ENCODE data around the gene EEF1A1.
"Not testable (repeated sequence)": the region's sequence is repeated elsewhere in the genome, so short reads cannot be mapped to it uniquely, and the experiment has no call there.

The EEF1A1 gene

GRCh38 chr6:73534628-73535027, 13.8 kb upstream of the EEF1A1 start:
- DNase-seq, result no peak

- no peak for DNase-seq
Observed at GRCh38 chr6:73532293-73532692, 11.5 kb upstream of the EEF1A1 start.

GRCh38 chr6:73528897-73529296, 8.1 kb upstream of the EEF1A1 start:
- no peak for DNase-seq

- DNase-seq, result no peak
Observed at GRCh38 chr6:73525546-73526330, 4.9 kb upstream of the EEF1A1 start.

- DNase-seq, result peak; percentile 98
Observed at GRCh38 chr6:73523434-73524123, 2.7 kb upstream of the EEF1A1 start.

GRCh38 chr6:73521351-73521985, 636 bp upstream of the EEF1A1 start:
- DNase-seq, result peak; percentile 90

GRCh38 chr6:73519926-73520687, 725 bp downstream of the EEF1A1 start:
- DNase-seq, result peak; percentile 86

- DNase-seq, result not testable (repeated sequence)
Observed at GRCh38 chr6:73518982-73519881, 1.6 kb downstream of the EEF1A1 start.

GRCh38 chr6:73518100-73518981, 2.5 kb downstream of the EEF1A1 start:
- DNase-seq, result not testable (repeated sequence)

GRCh38 chr6:73516514-73517489, 4.0 kb downstream of the EEF1A1 start:
- peak; percentile 33 for DNase-seq

- DNase-seq, result peak; percentile 71
Observed at GRCh38 chr6:73515204-73515655, 5.6 kb downstream of the EEF1A1 start.

- no peak for DNase-seq
Observed at GRCh38 chr6:73514746-73515110, 6.1 kb downstream of the EEF1A1 start.

- no peak for DNase-seq
Observed at GRCh38 chr6:73513496-73513854, 7.4 kb downstream of the EEF1A1 start.

- DNase-seq, result peak; percentile 56
Observed at GRCh38 chr6:73511796-73512195, 9.0 kb downstream of the EEF1A1 start.

GRCh38 chr6:73509851-73510250, 11.0 kb downstream of the EEF1A1 start:
- DNase-seq, result no peak

GRCh38 chr6:73508776-73509175, 12.1 kb downstream of the EEF1A1 start:
- DNase-seq, result no peak

- no peak for DNase-seq
Observed at GRCh38 chr6:73506246-73506645, 14.6 kb downstream of the EEF1A1 start.

GRCh38 chr6:73505705-73506104, 15.1 kb downstream of the EEF1A1 start:
- DNase-seq, result not testable (repeated sequence)

GRCh38 chr6:73505142-73505541, 15.7 kb downstream of the EEF1A1 start:
- DNase-seq, result no peak

- no peak for DNase-seq
Observed at GRCh38 chr6:73504160-73504559, 16.7 kb downstream of the EEF1A1 start.
